HEK293T (cell line): ENCODE measurements around the gene ARNT2.

Source experiments
- CTCF ChIA-PET: fragments of 350-600 bp; formaldehyde crosslinking; extraction: SDS; loops from one replicate; lab custom pipeline; 2021; ENCODE audit warnings: antibody characterized with exemption, inconsistent platforms; lab: Yijun Ruan, JAX
- POLR2A ChIA-PET: fragments of 350-600 bp; formaldehyde crosslinking; extraction: SDS; loops from one replicate; lab custom pipeline; 2020; ENCODE audit warnings: antibody characterized with exemption, inconsistent platforms; lab: Yijun Ruan, JAX
- DNase-seq: peaks from one replicate; pipeline ENCODE4 v3.0.0; 2012; ENCODE audit warnings: mixed read lengths; ENCODE audit errors: extremely low spot score
- ARNT ChIP-seq: fragments of 450-650 bp; IDR thresholded peaks from 2 replicates; pipeline ENCODE4 v1.6.1; 2017; ENCODE audit warnings: mild to moderate bottlenecking
- BHLHE40 ChIP-seq: fragments of 450-650 bp; IDR thresholded peaks from 2 replicates; pipeline ENCODE4 v1.6.1; 2016; ENCODE audit warnings: mild to moderate bottlenecking, moderate library complexity, borderline replicate concordance
- CTBP1 ChIP-seq: fragments of 450-650 bp; IDR thresholded peaks from 2 replicates; pipeline ENCODE4 v1.6.1; 2016; ENCODE audit warnings: borderline replicate concordance
- ELF4 ChIP-seq: fragments of 450-650 bp; IDR thresholded peaks from 2 replicates; pipeline ENCODE4 v1.6.1; 2017; ENCODE audit warnings: antibody characterized with exemption
- FOXA1 ChIP-seq: fragments of 450-650 bp; IDR thresholded peaks from 2 replicates; pipeline ENCODE4 v1.6.1; 2016; ENCODE audit warnings: mild to moderate bottlenecking
- FOXK2 ChIP-seq: fragments of 450-650 bp; IDR thresholded peaks from 2 replicates; pipeline ENCODE4 v1.6.1; 2016; ENCODE audit warnings: mild to moderate bottlenecking
- FOXM1 ChIP-seq: fragments of 450-650 bp; IDR thresholded peaks from 2 replicates; pipeline ENCODE4 v1.6.1; 2017; ENCODE audit warnings: mild to moderate bottlenecking, borderline replicate concordance
- HDGF ChIP-seq: fragments of 450-650 bp; IDR thresholded peaks from 2 replicates; pipeline ENCODE4 v1.6.1; 2017; ENCODE audit warnings: antibody characterized with exemption, borderline replicate concordance
- L3MBTL2 ChIP-seq: fragments of 450-650 bp; conservative IDR thresholded peaks from 2 replicates; pipeline ENCODE4 v1.6.1; 2016; ENCODE audit warnings: mild to moderate bottlenecking
- LEF1 ChIP-seq: fragments of 450-650 bp; IDR thresholded peaks from 2 replicates; pipeline ENCODE4 v1.6.1; 2017; ENCODE audit warnings: mild to moderate bottlenecking, borderline replicate concordance
- NFRKB ChIP-seq: fragments of 450-650 bp; IDR thresholded peaks from 2 replicates; pipeline ENCODE4 v1.6.1; 2016; ENCODE audit warnings: mild to moderate bottlenecking, moderate library complexity
- PKNOX1 ChIP-seq: fragments of 450-650 bp; IDR thresholded peaks from 2 replicates; pipeline ENCODE4 v1.6.1; 2016
- SP1 ChIP-seq: fragments of 450-650 bp; IDR thresholded peaks from 2 replicates; pipeline ENCODE4 v1.6.1; 2017
- SUZ12 ChIP-seq: fragments of 450-650 bp; IDR thresholded peaks from 2 replicates; pipeline ENCODE4 v1.6.1; 2016; ENCODE audit warnings: mild to moderate bottlenecking
- TARDBP ChIP-seq: fragments of 450-650 bp; IDR thresholded peaks from 2 replicates; pipeline ENCODE4 v1.6.1; 2016
- ZNF384 ChIP-seq: fragments of 450-650 bp; IDR thresholded peaks from 2 replicates; pipeline ENCODE4 v1.6.1; 2016

The ARNT2 gene

GRCh38 chr15:80612118-80612823 lies 208.1 kb downstream of the ARNT2 start:
- DNase-seq = no peak
- TF ChIP-seq NFRKB = no peak
- no peak for TF ChIP-seq LEF1
- no peak for TF ChIP-seq HDGF
- no peak for TF ChIP-seq ZNF384
- no peak for TF ChIP-seq L3MBTL2
- TF ChIP-seq SP1 = no peak
- no peak for TF ChIP-seq FOXK2
- no peak for TF ChIP-seq PKNOX1
- TF ChIP-seq FOXA1 = no peak
- TF ChIP-seq CTBP1 = no peak
- TF ChIP-seq BHLHE40 = no peak
- TF ChIP-seq TARDBP = no peak
- no peak for TF ChIP-seq ELF4
- no peak for TF ChIP-seq SUZ12
- POLR2A ChIA-PET = no interaction called here
- CTCF ChIA-PET = interaction anchor here (0.5 to 0.6 kb wide), 2 partner anchors 12 to 242 kb away, joined by 3 to 4 read pairs; no protein-coding TSS in a partner anchor

GRCh38 chr15:80613762-80614365 lies 209.7 kb downstream of the ARNT2 start:
- DNase-seq = peak; percentile 6
- POLR2A ChIA-PET = no interaction called here
- TF ChIP-seq ZNF384 (no peak), FOXM1 (no peak), PKNOX1 (no peak)
- CTCF ChIA-PET = interaction anchor here (1.1 kb wide), 1 partner anchor 163 kb away, joined by 4 read pairs; no protein-coding TSS in a partner anchor

GRCh38 chr15:80614711-80615360 lies 210.7 kb downstream of the ARNT2 start:
- TF ChIP-seq FOXM1 (no peak), FOXK2 (no peak), ELF4 (no peak), SUZ12 (no peak), NFRKB (no peak), CTBP1 (no peak), HDGF (no peak), SP1 (no peak), LEF1 (no peak), ZNF384 (no peak), BHLHE40 (no peak), TARDBP (no peak)
- no peak for DNase-seq
- ChIA-PET CTCF (interaction anchor here (0.5 to 1.1 kb wide), 2 partner anchors 162 to 630 kb away, joined by 3 to 4 read pairs; no protein-coding TSS in a partner anchor), POLR2A (no interaction called here)

GRCh38 chr15:80615361-80615736 lies 211.2 kb downstream of the ARNT2 start:
- TF ChIP-seq FOXM1 = no peak
- TF ChIP-seq FOXK2 = no peak
- TF ChIP-seq HDGF = no peak
- no peak for TF ChIP-seq PKNOX1
- TF ChIP-seq LEF1 = no peak
- TF ChIP-seq BHLHE40 = no peak
- no peak for TF ChIP-seq FOXA1
- POLR2A ChIA-PET = no interaction called here
- CTCF ChIA-PET = no interaction called here
- no peak for DNase-seq

GRCh38 chr15:80615783-80616391 lies 211.7 kb downstream of the ARNT2 start:
- TF ChIP-seq TARDBP = no peak
- TF ChIP-seq ELF4 = no peak
- no peak for TF ChIP-seq LEF1
- TF ChIP-seq FOXA1 = no peak
- no peak for TF ChIP-seq L3MBTL2
- no peak for TF ChIP-seq NFRKB
- TF ChIP-seq SP1 = no peak
- TF ChIP-seq CTBP1 = no peak
- TF ChIP-seq ARNT = no peak
- no peak for TF ChIP-seq FOXK2
- no peak for TF ChIP-seq BHLHE40
- no peak for TF ChIP-seq PKNOX1
- no peak for TF ChIP-seq SUZ12
- no peak for TF ChIP-seq FOXM1
- no peak for TF ChIP-seq HDGF
- no peak for TF ChIP-seq ZNF384
- DNase-seq = no peak
- ChIA-PET CTCF (no interaction called here), POLR2A (no interaction called here)
